GM19238 (cell line): ENCODE data around the gene GFER.

ENCODE experiments used
- DNase-seq: peaks from one replicate; pipeline ENCODE4 v3.0.0; 2011; ENCODE audit warnings: low spot score; ENCODE audit not compliant: insufficient read length

Gene GFER

GRCh38 chr16:1974157-1975070 lies 9.6 kb upstream of the GFER start:
- no peak for DNase-seq

- DNase-seq, result no peak
These were observed 8.4 kb upstream of the GFER start for GRCh38 chr16:1975432-1976215.

GRCh38 chr16:1976216-1976520 lies 7.8 kb upstream of the GFER start:
- DNase-seq, result no peak

- DNase-seq, result no peak
These were observed 6.8 kb upstream of the GFER start for GRCh38 chr16:1976951-1977874.

GRCh38 chr16:1977875-1978268 lies 6.1 kb upstream of the GFER start:
- no peak for DNase-seq

- DNase-seq, result no peak
These were observed 5.4 kb upstream of the GFER start for GRCh38 chr16:1978476-1979120.

GRCh38 chr16:1979271-1980029 lies 4.5 kb upstream of the GFER start:
- no peak for DNase-seq

GRCh38 chr16:1980030-1980769 lies 3.8 kb upstream of the GFER start:
- DNase-seq, result no peak

GRCh38 chr16:1980770-1981087 lies 3.3 kb upstream of the GFER start:
- no peak for DNase-seq

- no peak for DNase-seq
These were observed 2.6 kb upstream of the GFER start, which contains the start of gene NOXO1 for GRCh38 chr16:1981398-1981836. NOXO1 (minus strand) TSS chr16:1981469; CDS start chr16:1981179, 290 bp downstream.

GRCh38 chr16:1982013-1982433 lies 2.0 kb upstream of the GFER start:
- no peak for DNase-seq

GRCh38 chr16:1982991-1983543 lies 926 bp upstream of the GFER start:
- DNase-seq, result no peak

- DNase-seq, result no peak
These were observed 593 bp downstream of the GFER start for GRCh38 chr16:1984347-1985225.

- no peak for DNase-seq
These were observed 1.6 kb downstream of the GFER start for GRCh38 chr16:1985466-1986150.

GRCh38 chr16:1987198-1987597 lies 3.2 kb downstream of the GFER start:
- no peak for DNase-seq

- no peak for DNase-seq
These were observed 5.5 kb downstream of the GFER start, which contains the start of gene SYNGR3 for GRCh38 chr16:1989209-1990100. SYNGR3 (plus strand) TSS chr16:1989970; CDS start chr16:1990103, 133 bp downstream.

GRCh38 chr16:1990101-1990350 lies 6.0 kb downstream of the GFER start:
- DNase-seq, result no peak
